ENCODE data around the gene DUSP28.

DUSP28 gene

GRCh38 chr2:240586919-240587800 lies 27.0 kb downstream of the DUSP28 start:
- POLR2A ChIA-PET, result interaction anchor here (0.7 to 3.6 kb wide), 8 partner anchors 16 to 38 kb away, joined by 3 to 39 read pairs (median 3); partner anchors contain the start of genes DUSP28, GPR35 and RNPEPL1
- peak overlapping the region; percentile 68 to 97 (median 90) for H3K4me3 ChIP-seq (ENCODE audit: control insufficient read depth in 1 of 7, extremely low read depth in 1 of 7, insufficient read depth in 4 of 7, low read depth in 2 of 7, low read length in 6 of 7)
- no peaks in the 10 kb centered on the region for H3K9me3 ChIP-seq (ENCODE audit: control extremely low read depth in 1 of 5, control insufficient read depth in 4 of 5, insufficient read depth in 2 of 5, low read depth in 1 of 5, low read length in 4 of 5)
- peaks cover 2 to 34% (median 32%) of the 10 kb centered on the region in 4 experiments for H3K4me1 ChIP-seq (ENCODE audit: control extremely low read depth in 1 of 4, control insufficient read depth in 4 of 4, insufficient read depth in 4 of 4, low read length in 3 of 4)
- CTCF ChIA-PET, result interaction anchor here (0.8 to 4.0 kb wide), 16 partner anchors 12 to 146 kb away, joined by 3 to 20 read pairs (median 4); partner anchors contain the start of gene ANKMY1
- DNase-seq, result peak in 2 of 3 donors; percentile 55 to 58
- peak overlapping the region in 1 of 2 experiments; percentile 84 for H3K27ac ChIP-seq (ENCODE audit: insufficient read depth in 1 of 2, low read depth in 1 of 2, low read length in 2 of 2, poor library complexity in 1 of 2, severe bottlenecking in 2 of 2)
- WGBS (ENCODE audit: insufficient coverage), result 7% methylated on average over 48 of the region's 62 CpGs
- no peaks in the 10 kb centered on the region for H3K27me3 ChIP-seq (replicated peaks in 2 of 5; ENCODE audit: control insufficient read depth in 4 of 5, insufficient read depth in 5 of 5, low read length in 4 of 5)
- peaks cover 5 to 33% (median 27%) of the 10 kb centered on the region in 4 experiments for H3K36me3 ChIP-seq (ENCODE audit: control insufficient read depth in 4 of 4, insufficient read depth in 4 of 4, low read length in 3 of 4)

GRCh38 chr2:240588006-240588655 lies 28.0 kb downstream of the DUSP28 start:
- POLR2A ChIA-PET, result interaction anchor here (1.2 to 3.6 kb wide), 3 partner anchors 21 to 35 kb away, joined by 3 to 39 read pairs (median 3); partner anchors contain the start of gene RNPEPL1
- H3K27me3 ChIP-seq (replicated peaks in 2 of 5; ENCODE audit: control insufficient read depth in 4 of 5, insufficient read depth in 5 of 5, low read length in 4 of 5), result no peaks in the 10 kb centered on the region
- H3K4me3 ChIP-seq (ENCODE audit: control insufficient read depth in 1 of 7, extremely low read depth in 1 of 7, insufficient read depth in 4 of 7, low read depth in 2 of 7, low read length in 6 of 7), result peak overlapping the region in 3 of 7 experiments; percentile 86 to 97 (median 95)

DNA sequence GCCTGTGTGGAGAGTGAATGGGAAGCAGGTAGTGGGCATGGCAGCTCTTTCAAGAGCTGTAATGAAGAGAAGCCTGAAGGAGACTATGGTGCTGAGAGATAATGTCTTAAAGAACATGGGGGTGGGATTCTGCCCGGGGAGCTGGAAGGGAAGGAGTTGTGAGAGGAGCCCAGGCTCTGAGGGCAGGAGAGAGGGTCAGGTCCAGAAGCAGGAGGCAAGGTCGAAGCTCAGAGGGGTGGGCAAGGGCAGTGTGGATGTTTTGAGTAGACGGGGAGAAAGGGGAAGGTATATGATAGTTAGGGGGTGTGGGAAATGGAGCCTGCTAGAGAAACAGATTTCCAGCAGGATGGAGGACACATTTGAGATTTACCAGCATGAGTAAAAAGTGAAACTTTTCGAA lies 28.5 kb downstream of the DUSP28 start:
- no peak for DNase-seq
- peaks cover 2 to 34% (median 32%) of the 10 kb centered on the region in 4 experiments for H3K4me1 ChIP-seq (ENCODE audit: control extremely low read depth in 1 of 4, control insufficient read depth in 4 of 4, insufficient read depth in 4 of 4, low read length in 3 of 4)
- no peak overlapping the region for H3K4me3 ChIP-seq (ENCODE audit: control insufficient read depth in 1 of 7, extremely low read depth in 1 of 7, insufficient read depth in 4 of 7, low read depth in 2 of 7, low read length in 6 of 7)
- H3K36me3 ChIP-seq (ENCODE audit: control insufficient read depth in 4 of 4, insufficient read depth in 4 of 4, low read length in 3 of 4), result peaks cover 5 to 41% (median 30%) of the 10 kb centered on the region in 4 experiments
- H3K27me3 ChIP-seq (replicated peaks in 2 of 5; ENCODE audit: control insufficient read depth in 4 of 5, insufficient read depth in 5 of 5, low read length in 4 of 5), result no peaks in the 10 kb centered on the region
- CTCF ChIA-PET, result interaction anchor here (0.6 to 2.4 kb wide), 7 partner anchors 15 to 76 kb away, joined by 3 to 6 read pairs (median 4); no protein-coding TSS in a partner anchor
- H3K9me3 ChIP-seq (ENCODE audit: control extremely low read depth in 1 of 5, control insufficient read depth in 4 of 5, insufficient read depth in 2 of 5, low read depth in 1 of 5, low read length in 4 of 5), result no peaks in the 10 kb centered on the region
- 90% methylated on average over 4 of the region's 4 CpGs for WGBS (ENCODE audit: insufficient coverage)
- H3K27ac ChIP-seq (ENCODE audit: insufficient read depth in 1 of 2, low read depth in 1 of 2, low read length in 2 of 2, poor library complexity in 1 of 2, severe bottlenecking in 2 of 2), result no peak overlapping the region
- POLR2A ChIA-PET, result interaction anchor here (3.6 kb wide), 1 partner anchor 22 kb away, joined by 39 read pairs; the partner anchor contains the start of gene RNPEPL1

More at GRCh38 chr2:240588006-240588655, 28.0 kb downstream of the DUSP28 start:
- Histone ChIP-seq H3K9me3 (ENCODE audit: control extremely low read depth in 1 of 5, control insufficient read depth in 4 of 5, insufficient read depth in 2 of 5, low read depth in 1 of 5, low read length in 4 of 5) (no peaks in the 10 kb centered on the region), H3K4me1 (ENCODE audit: control extremely low read depth in 1 of 4, control insufficient read depth in 4 of 4, insufficient read depth in 4 of 4, low read length in 3 of 4) (peaks cover 2 to 34% (median 32%) of the 10 kb centered on the region in 4 experiments), H3K27ac (ENCODE audit: insufficient read depth in 1 of 2, low read depth in 1 of 2, low read length in 2 of 2, poor library complexity in 1 of 2, severe bottlenecking in 2 of 2) (no peak overlapping the region), H3K36me3 (ENCODE audit: control insufficient read depth in 4 of 4, insufficient read depth in 4 of 4, low read length in 3 of 4) (peaks cover 5 to 35% (median 28%) of the 10 kb centered on the region in 4 experiments)
- CTCF ChIA-PET, result interaction anchor here (0.6 to 2.8 kb wide), 13 partner anchors 15 to 143 kb away, joined by 3 to 16 read pairs (median 4); no protein-coding TSS in a partner anchor
- WGBS (ENCODE audit: insufficient coverage), result 92% methylated on average over 10 of the region's 10 CpGs
- no peak for DNase-seq

- H3K36me3 ChIP-seq (ENCODE audit: control insufficient read depth in 4 of 4, insufficient read depth in 4 of 4, low read length in 3 of 4), result peaks cover 5 to 41% (median 34%) of the 10 kb centered on the region in 4 experiments
- WGBS (ENCODE audit: insufficient coverage), result 96% methylated on average over 10 of the region's 14 CpGs
- H3K27me3 ChIP-seq (replicated peaks in 2 of 5; ENCODE audit: control insufficient read depth in 4 of 5, insufficient read depth in 5 of 5, low read length in 4 of 5), result no peaks in the 10 kb centered on the region
- H3K27ac ChIP-seq (ENCODE audit: insufficient read depth in 1 of 2, low read depth in 1 of 2, low read length in 2 of 2, poor library complexity in 1 of 2, severe bottlenecking in 2 of 2), result no peak overlapping the region
- DNase-seq, result no peak
- CTCF ChIA-PET, result interaction anchor here (1.0 to 2.4 kb wide), 4 partner anchors 14 to 32 kb away, joined by 3 to 6 read pairs (median 4); no protein-coding TSS in a partner anchor
- H3K4me3 ChIP-seq (ENCODE audit: control insufficient read depth in 1 of 7, extremely low read depth in 1 of 7, insufficient read depth in 4 of 7, low read depth in 2 of 7, low read length in 6 of 7), result no peak overlapping the region
- POLR2A ChIA-PET, result no interaction called here
- peaks cover 2 to 33% (median 32%) of the 10 kb centered on the region in 4 experiments for H3K4me1 ChIP-seq (ENCODE audit: control extremely low read depth in 1 of 4, control insufficient read depth in 4 of 4, insufficient read depth in 4 of 4, low read length in 3 of 4)
- no peaks in the 10 kb centered on the region for H3K9me3 ChIP-seq (ENCODE audit: control extremely low read depth in 1 of 5, control insufficient read depth in 4 of 5, insufficient read depth in 2 of 5, low read depth in 1 of 5, low read length in 4 of 5)
These were observed 29.2 kb downstream of the DUSP28 start for GRCh38 chr2:240589375-240589774.

GRCh38 chr2:240589850-240590525 lies 29.8 kb downstream of the DUSP28 start:
- Histone ChIP-seq H3K27me3 (replicated peaks in 2 of 5; ENCODE audit: control insufficient read depth in 4 of 5, insufficient read depth in 5 of 5, low read length in 4 of 5) (no peaks in the 10 kb centered on the region), H3K27ac (ENCODE audit: insufficient read depth in 1 of 2, low read depth in 1 of 2, low read length in 2 of 2, poor library complexity in 1 of 2, severe bottlenecking in 2 of 2) (no peak overlapping the region), H3K4me3 (ENCODE audit: control insufficient read depth in 1 of 7, extremely low read depth in 1 of 7, insufficient read depth in 4 of 7, low read depth in 2 of 7, low read length in 6 of 7) (no peak overlapping the region), H3K36me3 (ENCODE audit: control insufficient read depth in 4 of 4, insufficient read depth in 4 of 4, low read length in 3 of 4) (peaks cover 5 to 42% (median 33%) of the 10 kb centered on the region in 4 experiments), H3K9me3 (ENCODE audit: control extremely low read depth in 1 of 5, control insufficient read depth in 4 of 5, insufficient read depth in 2 of 5, low read depth in 1 of 5, low read length in 4 of 5) (no peaks in the 10 kb centered on the region), H3K4me1 (ENCODE audit: control extremely low read depth in 1 of 4, control insufficient read depth in 4 of 4, insufficient read depth in 4 of 4, low read length in 3 of 4) (peaks cover 2 to 27% (median 26%) of the 10 kb centered on the region in 4 experiments)
- WGBS (ENCODE audit: insufficient coverage), result 91% methylated on average over 16 of the region's 16 CpGs
- DNase-seq, result no peak
- ChIA-PET POLR2A (no interaction called here), CTCF (interaction anchor here (1.0 kb wide), 1 partner anchor 29 kb away, joined by 3 read pairs; no protein-coding TSS in a partner anchor)

DNA sequence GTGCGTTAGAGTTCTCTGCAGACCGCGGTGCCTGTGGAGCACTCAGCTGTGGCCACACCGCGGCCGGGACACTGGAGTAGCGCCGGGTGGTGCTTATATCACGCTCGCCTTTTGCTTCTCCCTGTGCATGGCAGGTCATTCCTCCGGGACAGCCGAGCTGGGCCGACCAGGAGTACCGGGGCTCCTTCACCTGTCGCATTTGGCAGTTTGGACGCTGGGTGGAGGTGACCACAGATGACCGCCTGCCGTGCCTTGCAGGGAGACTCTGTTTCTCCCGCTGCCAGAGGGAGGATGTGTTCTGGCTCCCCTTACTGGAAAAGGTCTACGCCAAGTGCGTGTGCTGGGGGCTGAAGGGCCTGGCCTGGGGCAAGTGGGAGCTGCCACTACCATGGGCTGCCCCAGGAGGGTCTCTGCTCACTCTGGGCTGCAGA lies 30.5 kb downstream of the DUSP28 start:
- CTCF ChIA-PET, result no interaction called here
- peaks cover 2 to 20% (median 19%) of the 10 kb centered on the region in 4 experiments for H3K4me1 ChIP-seq (ENCODE audit: control extremely low read depth in 1 of 4, control insufficient read depth in 4 of 4, insufficient read depth in 4 of 4, low read length in 3 of 4)
- POLR2A ChIA-PET, result no interaction called here
- 96% methylated on average over 21 of the region's 21 CpGs for WGBS (ENCODE audit: insufficient coverage)
- H3K27me3 ChIP-seq (replicated peaks in 2 of 5; ENCODE audit: control insufficient read depth in 4 of 5, insufficient read depth in 5 of 5, low read length in 4 of 5), result no peaks in the 10 kb centered on the region
- H3K36me3 ChIP-seq (ENCODE audit: control insufficient read depth in 4 of 4, insufficient read depth in 4 of 4, low read length in 3 of 4), result peaks cover 5 to 46% (median 33%) of the 10 kb centered on the region in 4 experiments
- no peaks in the 10 kb centered on the region for H3K9me3 ChIP-seq (ENCODE audit: control extremely low read depth in 1 of 5, control insufficient read depth in 4 of 5, insufficient read depth in 2 of 5, low read depth in 1 of 5, low read length in 4 of 5)
- no peak for DNase-seq
- H3K4me3 ChIP-seq (ENCODE audit: control insufficient read depth in 1 of 7, extremely low read depth in 1 of 7, insufficient read depth in 4 of 7, low read depth in 2 of 7, low read length in 6 of 7), result no peak overlapping the region
- no peak overlapping the region for H3K27ac ChIP-seq (ENCODE audit: insufficient read depth in 1 of 2, low read depth in 1 of 2, low read length in 2 of 2, poor library complexity in 1 of 2, severe bottlenecking in 2 of 2)

All from common myeloid progenitor, CD34-positive (primary cell).